CD4-positive, alpha-beta T cell (primary cell): ENCODE results near the gene TEX9. TPM values are rescaled to one million over a fixed set of nuclear protein-coding genes. Genes with fewer than 3 reads are reported as not detected.

Experiments
- ATAC-seq: fragments of 200-7000 bp; cut with Tn5 transposase; one replicate; pipeline ENCODE4 v1.10.0; 2022; ENCODE audit warnings: mild to moderate bottlenecking; ENCODE audit not compliant: poor library complexity
- CTCF ChIA-PET: fragments of 350-600 bp; sonication (Branson Sonifier 250); formaldehyde crosslinking; loops from one replicate; lab custom pipeline; 2021; ENCODE audit warnings: antibody characterized with exemption, inconsistent platforms; lab: Charles Lee
- POLR2A ChIA-PET: fragments of 350-600 bp; sonication (Branson Sonifier 250); formaldehyde crosslinking; loops from one replicate; lab custom pipeline; 2021; ENCODE audit warnings: antibody characterized with exemption, inconsistent platforms; lab: Charles Lee
- DNase-seq, 14 experiments: peaks; one replicate each; pipeline ENCODE4 v3.0.0-alpha.2; 2013 to 2020; ENCODE audit warnings: mixed read lengths in 2 of 14
- H3K27ac ChIP-seq, 2 donors: one replicate each; pipeline versions ENCODE4 v1.5.1 to v1.7.0; 2013; ENCODE audit warnings: low read length in 2 of 2, low read depth in 1 of 2, mild to moderate bottlenecking in 1 of 2
- H3K27me3 ChIP-seq, 2 experiments: 1 replicate in 1 of 2; 2 replicates in 1 of 2; pipeline versions ENCODE4 v1.6.1 to v1.7.0; 2013; ENCODE audit warnings: low read length in 2 of 2, control low read depth in 1 of 2, mild to moderate bottlenecking in 1 of 2, moderate library complexity in 1 of 2; ENCODE audit not compliant: insufficient read depth in 2 of 2, control insufficient read depth in 1 of 2
- H3K36me3 ChIP-seq: one replicate; pipeline ENCODE4 v1.6.1; 2013; ENCODE audit warnings: low read length, control low read depth; ENCODE audit not compliant: insufficient read depth
- H3K4me1 ChIP-seq: one replicate; pipeline ENCODE4 v1.6.1; 2013; ENCODE audit warnings: low read length, control low read depth; ENCODE audit not compliant: insufficient read depth
- H3K4me3 ChIP-seq: one replicate; pipeline ENCODE4 v1.5.1; 2013; ENCODE audit warnings: mild to moderate bottlenecking, low read length, moderate library complexity
- H3K9me3 ChIP-seq, 2 experiments: 1 replicate in 1 of 2; 2 replicates in 1 of 2; pipeline versions ENCODE4 v1.6.1 to v1.7.0; 2013; ENCODE audit warnings: low read length in 2 of 2, mild to moderate bottlenecking in 2 of 2, control low read depth in 1 of 2, moderate library complexity in 1 of 2; ENCODE audit not compliant: control insufficient read depth in 1 of 2, insufficient read depth in 1 of 2
- H3K27ac Mint-ChIP-seq: one replicate; pipeline ENCODE4 v1.8.0; 2020; ENCODE audit warnings: mixed read lengths
- H3K27me3 Mint-ChIP-seq: one replicate; pipeline ENCODE4 v1.8.0; 2021; ENCODE audit warnings: mixed read lengths
- H3K36me3 Mint-ChIP-seq: one replicate; pipeline ENCODE4 v1.8.0; 2021; ENCODE audit warnings: low read depth, mixed read lengths
- H3K4me1 Mint-ChIP-seq: one replicate; pipeline ENCODE4 v1.8.0; 2021; ENCODE audit warnings: low read depth, mixed read lengths
- H3K4me3 Mint-ChIP-seq: one replicate; pipeline ENCODE4 v1.8.0; 2020; ENCODE audit warnings: mild to moderate bottlenecking, mixed read lengths
- H3K9me3 Mint-ChIP-seq: one replicate; pipeline ENCODE4 v1.8.0; 2020; ENCODE audit warnings: mixed read lengths
- intact Hi-C, 2 experiments: fragments of 100-400 bp; cut with DNase I in 1 of 2; cut with micrococcal nuclease in 1 of 2; formaldehyde crosslinking; loops; one replicate each; pipeline versions ENCODE4 v1.15.1 to v1.9.0; 2023 to 2025; cut with DNase I, micrococcal nuclease
- total RNA-seq, 174 experiments: library from RNA in 2 of 174; stranded (reverse) in 2 of 174; gene quantifications; one replicate each; pipeline ENCODE4 v1.2.3 and lab custom pipeline; 2021 to 2026
- TF ChIP-seq, protein P1 (sequence below): fragments of 200-600 bp; IDR thresholded peaks from one replicate; pipeline ENCODE4 v1.8.0; 2022; ENCODE audit warnings: antibody characterized with exemption, mild to moderate bottlenecking

The TEX9 gene
- total RNA-seq, 2 experiments from 2014 or later, result 1.3 to 1.6 TPM

DNA sequence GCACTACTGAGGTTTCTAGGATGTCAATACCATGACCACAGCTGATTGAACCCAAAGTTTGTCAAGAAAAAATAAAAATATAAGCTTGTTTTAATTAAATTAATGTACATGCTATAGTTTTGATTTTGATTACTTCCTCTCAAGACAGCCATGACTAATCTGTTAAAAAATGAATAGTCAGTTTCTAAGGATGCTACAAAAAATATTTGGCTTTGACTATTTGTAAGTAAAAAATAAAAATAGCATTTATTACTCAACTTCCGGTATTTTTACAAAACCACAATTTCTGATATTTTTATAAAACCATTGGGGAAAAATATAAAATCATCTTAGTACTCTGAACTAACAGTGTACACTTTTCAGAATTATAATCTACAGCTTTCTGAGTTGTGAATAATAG lies 12.1 kb upstream of the TEX9 start:
- TF ChIP-seq, protein P1, sequence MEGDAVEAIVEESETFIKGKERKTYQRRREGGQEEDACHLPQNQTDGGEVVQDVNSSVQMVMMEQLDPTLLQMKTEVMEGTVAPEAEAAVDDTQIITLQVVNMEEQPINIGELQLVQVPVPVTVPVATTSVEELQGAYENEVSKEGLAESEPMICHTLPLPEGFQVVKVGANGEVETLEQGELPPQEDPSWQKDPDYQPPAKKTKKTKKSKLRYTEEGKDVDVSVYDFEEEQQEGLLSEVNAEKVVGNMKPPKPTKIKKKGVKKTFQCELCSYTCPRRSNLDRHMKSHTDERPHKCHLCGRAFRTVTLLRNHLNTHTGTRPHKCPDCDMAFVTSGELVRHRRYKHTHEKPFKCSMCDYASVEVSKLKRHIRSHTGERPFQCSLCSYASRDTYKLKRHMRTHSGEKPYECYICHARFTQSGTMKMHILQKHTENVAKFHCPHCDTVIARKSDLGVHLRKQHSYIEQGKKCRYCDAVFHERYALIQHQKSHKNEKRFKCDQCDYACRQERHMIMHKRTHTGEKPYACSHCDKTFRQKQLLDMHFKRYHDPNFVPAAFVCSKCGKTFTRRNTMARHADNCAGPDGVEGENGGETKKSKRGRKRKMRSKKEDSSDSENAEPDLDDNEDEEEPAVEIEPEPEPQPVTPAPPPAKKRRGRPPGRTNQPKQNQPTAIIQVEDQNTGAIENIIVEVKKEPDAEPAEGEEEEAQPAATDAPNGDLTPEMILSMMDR, result no peak

DNA sequence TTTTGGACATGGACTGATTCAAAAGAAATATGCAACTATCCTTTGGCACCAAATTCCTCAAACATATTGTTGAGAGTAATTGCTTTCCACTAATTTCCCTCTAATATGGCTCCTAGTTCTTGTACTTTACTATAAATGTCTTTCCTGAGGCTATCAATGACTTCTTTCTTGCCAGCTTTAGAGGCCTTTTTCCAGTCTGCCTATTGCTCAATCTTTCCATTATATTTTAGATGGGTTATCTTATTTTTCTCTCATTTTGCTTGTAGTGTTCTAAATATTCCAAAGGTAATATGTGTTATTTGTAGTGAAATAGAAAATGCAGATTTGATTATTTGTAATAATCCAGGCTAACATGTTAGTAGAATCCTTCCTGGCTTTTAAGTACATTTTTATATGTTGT lies 11.5 kb upstream of the TEX9 start:
- H3K36me3 ChIP-seq, result no peaks in the 10 kb centered on the region
- H3K4me1 ChIP-seq, result no peaks in the 10 kb centered on the region
- TF ChIP-seq, protein P1, result no peak
- ATAC-seq (no peak), DNase-seq (no peak)
- no peak overlapping the region for H3K27ac ChIP-seq
- no peaks in the 10 kb centered on the region for H3K27me3 Mint-ChIP-seq
- H3K4me3 ChIP-seq, result no peak overlapping the region
- H3K27me3 ChIP-seq, result no peaks in the 10 kb centered on the region
- H3K36me3 Mint-ChIP-seq, result no peaks in the 10 kb centered on the region
- no peaks in the 10 kb centered on the region for H3K4me1 Mint-ChIP-seq
- H3K9me3 Mint-ChIP-seq, result no peaks in the 10 kb centered on the region
- CTCF ChIA-PET, result no interaction called here
- POLR2A ChIA-PET, result no interaction called here
- no peak overlapping the region for H3K27ac Mint-ChIP-seq
- no peaks in the 10 kb centered on the region for H3K9me3 ChIP-seq
- intact Hi-C loops, result no loop called here
- no peak overlapping the region for H3K4me3 Mint-ChIP-seq

More for the DNA sequence above, 12.1 kb upstream of the TEX9 start:
- H3K9me3 ChIP-seq, result no peaks in the 10 kb centered on the region
- no peak overlapping the region for H3K27ac ChIP-seq
- H3K4me1 Mint-ChIP-seq, result no peaks in the 10 kb centered on the region
- no peaks in the 10 kb centered on the region for H3K4me1 ChIP-seq
- DNase-seq, result no peak
- no peaks in the 10 kb centered on the region for H3K9me3 Mint-ChIP-seq
- ATAC-seq, result no peak
- intact Hi-C loops, result no loop called here
- H3K27me3 ChIP-seq, result no peaks in the 10 kb centered on the region
- no peaks in the 10 kb centered on the region for H3K27me3 Mint-ChIP-seq
- no peaks in the 10 kb centered on the region for H3K36me3 ChIP-seq
- no peak overlapping the region for H3K4me3 Mint-ChIP-seq
- H3K36me3 Mint-ChIP-seq, result no peaks in the 10 kb centered on the region
- ChIA-PET CTCF (no interaction called here), POLR2A (no interaction called here)
- H3K4me3 ChIP-seq, result no peak overlapping the region
- H3K27ac Mint-ChIP-seq, result no peak overlapping the region

DNA sequence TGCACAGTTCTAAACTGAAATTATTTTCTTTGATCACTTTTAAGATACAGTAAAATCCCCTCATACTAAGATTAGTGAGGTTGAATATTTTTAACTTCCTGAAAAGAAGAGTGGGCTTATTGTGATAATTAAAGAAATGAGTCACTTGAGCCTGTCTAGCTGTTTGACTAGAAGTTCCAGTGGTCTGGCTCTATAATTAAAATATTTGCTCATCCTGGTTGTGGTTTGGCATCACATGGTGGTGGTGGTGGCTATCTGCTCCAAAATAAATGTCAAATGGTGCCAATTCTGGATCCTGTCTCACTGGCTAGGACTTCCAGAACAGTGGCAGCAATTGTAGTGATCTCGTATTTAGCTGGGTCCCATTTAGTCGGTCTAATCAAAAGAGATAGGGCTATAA lies 8.6 kb upstream of the TEX9 start:
- Histone ChIP-seq H3K9me3 (no peaks in the 10 kb centered on the region), H3K4me3 (no peak overlapping the region), H3K27ac (no peak overlapping the region), H3K4me1 (no peaks in the 10 kb centered on the region), H3K36me3 (no peaks in the 10 kb centered on the region), H3K27me3 (peaks cover 0 to 2% of the 10 kb centered on the region in 2 experiments)
- CTCF ChIA-PET, result no interaction called here
- intact Hi-C loops, result no loop called here
- no peak for ATAC-seq
- Mint-ChIP-seq H3K4me3 (no peak overlapping the region), H3K36me3 (no peaks in the 10 kb centered on the region), H3K27ac (no peak overlapping the region), H3K27me3 (no peaks in the 10 kb centered on the region), H3K4me1 (no peaks in the 10 kb centered on the region), H3K9me3 (no peaks in the 10 kb centered on the region)
- POLR2A ChIA-PET, result no interaction called here
- TF ChIP-seq, protein P1, result no peak
- DNase-seq, result no peak
